Mesenchymal stem cell (in vitro differentiated cells and primary cell): Measurements from ENCODE around the gene CLK2. TPM values are rescaled to one million over a fixed set of nuclear protein-coding genes. Genes with fewer than 3 reads are reported as not detected.

Experiments
- DNase-seq: peaks from one replicate; pipeline ENCODE4 v3.0.0-alpha.2; 2013
- H2AFZ ChIP-seq: one replicate; pipeline ENCODE4 v1.6.1; 2013; ENCODE audit warnings: low read depth, mild to moderate bottlenecking, control low read depth, inconsistent platforms, low read length, moderate library complexity
- H2AK5ac ChIP-seq: 2 replicates; pipeline ENCODE4 v1.6.1; 2013; ENCODE audit warnings: low read length, moderate library complexity, mild to moderate bottlenecking, inconsistent platforms; ENCODE audit not compliant: severe bottlenecking
- H2BK120ac ChIP-seq: one replicate; pipeline ENCODE4 v1.6.1; 2013; ENCODE audit warnings: low read depth, mild to moderate bottlenecking, inconsistent platforms, low read length, moderate library complexity
- H2BK12ac ChIP-seq, 2 experiments: one replicate each; pipeline ENCODE4 v1.6.1; 2013; ENCODE audit warnings: inconsistent platforms in 2 of 2, low read length in 2 of 2, mild to moderate bottlenecking in 2 of 2, moderate library complexity in 2 of 2, control low read depth in 1 of 2
- H2BK15ac ChIP-seq: one replicate; pipeline ENCODE4 v1.6.1; 2013; ENCODE audit warnings: mild to moderate bottlenecking, low read depth, inconsistent platforms; ENCODE audit not compliant: poor library complexity, severe bottlenecking
- H2BK5ac ChIP-seq: 2 replicates; pipeline ENCODE4 v1.6.1; 2013; ENCODE audit warnings: low read depth, mild to moderate bottlenecking, low read length, control low read depth, inconsistent platforms; ENCODE audit not compliant: poor library complexity, severe bottlenecking
- H3K14ac ChIP-seq, 2 experiments: one replicate each; pipeline ENCODE4 v1.6.1; 2013; ENCODE audit warnings: inconsistent platforms in 2 of 2, low read length in 2 of 2, control low read depth in 1 of 2, mild to moderate bottlenecking in 1 of 2, moderate library complexity in 1 of 2
- H3K18ac ChIP-seq, 2 experiments: one replicate each; pipeline ENCODE4 v1.6.1; 2013; ENCODE audit warnings: inconsistent platforms in 2 of 2, low read length in 2 of 2, control low read depth in 1 of 2, low read depth in 1 of 2, mild to moderate bottlenecking in 1 of 2
- H3K23ac ChIP-seq, 2 experiments: one replicate each; pipeline ENCODE4 v1.6.1; 2013; ENCODE audit warnings: inconsistent platforms in 2 of 2, low read length in 2 of 2, mild to moderate bottlenecking in 2 of 2, moderate library complexity in 2 of 2, control low read depth in 1 of 2
- H3K27ac ChIP-seq: 2 replicates; pipeline ENCODE4 v1.5.1; 2013; ENCODE audit warnings: mild to moderate bottlenecking, moderate library complexity, low read length, control low read depth, inconsistent platforms; ENCODE audit not compliant: poor library complexity, severe bottlenecking
- H3K27me3 ChIP-seq, 2 experiments: 2 replicates each; pipeline versions ENCODE4 v1.6.1 to v1.7.0; 2013; ENCODE audit warnings: low read length in 2 of 2, mild to moderate bottlenecking in 2 of 2, moderate library complexity in 2 of 2, control low read depth in 1 of 2, inconsistent platforms in 1 of 2; ENCODE audit not compliant: control insufficient read depth in 1 of 2, insufficient read depth in 1 of 2
- H3K36me3 ChIP-seq, 2 experiments: 2 replicates each; pipeline versions ENCODE4 v1.6.1 to v1.7.0; 2013; ENCODE audit warnings: low read length in 2 of 2, control low read depth in 1 of 2, inconsistent platforms in 1 of 2, low read depth in 1 of 2, mild to moderate bottlenecking in 1 of 2; ENCODE audit not compliant: insufficient read depth in 2 of 2, control insufficient read depth in 1 of 2
- H3K4ac ChIP-seq, 2 experiments: one replicate each; pipeline ENCODE4 v1.6.1; 2013; ENCODE audit warnings: inconsistent platforms in 2 of 2, low read length in 2 of 2, mild to moderate bottlenecking in 2 of 2, moderate library complexity in 2 of 2, control low read depth in 1 of 2, low read depth in 1 of 2
- H3K4me1 ChIP-seq: 2 replicates; pipeline ENCODE4 v1.6.1; 2013; ENCODE audit warnings: low read depth, low read length, control low read depth; ENCODE audit not compliant: control insufficient read depth, insufficient read depth
- H3K4me2 ChIP-seq: 2 replicates; pipeline ENCODE4 v1.6.1; 2013; ENCODE audit warnings: low read length, mild to moderate bottlenecking, inconsistent platforms; ENCODE audit not compliant: poor library complexity, severe bottlenecking
- H3K4me3 ChIP-seq, 2 experiments: 2 replicates each; pipeline versions ENCODE4 v1.5.1 to v1.7.0; 2013; ENCODE audit warnings: low read length in 2 of 2, mild to moderate bottlenecking in 2 of 2, control low read depth in 1 of 2, low read depth in 1 of 2; ENCODE audit not compliant: insufficient read depth in 1 of 2
- H3K79me1 ChIP-seq: replicated peaks from 2 replicates; pipeline ENCODE4 v1.6.1; 2013; ENCODE audit warnings: mild to moderate bottlenecking, control low read depth, low read length, inconsistent platforms; ENCODE audit not compliant: poor library complexity, severe bottlenecking
- H3K9ac ChIP-seq: 2 replicates; pipeline ENCODE4 v1.7.0; 2013; ENCODE audit warnings: mild to moderate bottlenecking, low read length, moderate library complexity
- H3K9me3 ChIP-seq: 2 replicates; pipeline ENCODE4 v1.7.0; 2013; ENCODE audit warnings: mild to moderate bottlenecking, low read length; ENCODE audit not compliant: control insufficient read depth
- H4K8ac ChIP-seq: one replicate; pipeline ENCODE4 v1.6.1; 2013; ENCODE audit warnings: inconsistent platforms, mild to moderate bottlenecking, low read length, moderate library complexity
- H4K91ac ChIP-seq: one replicate; pipeline ENCODE4 v1.6.1; 2013; ENCODE audit warnings: mild to moderate bottlenecking, low read length, inconsistent platforms
- WGBS: methylation state at CpG from one replicate; pipeline ENCODE4 v1.1.7; 2013; ENCODE audit warnings: mixed read lengths; 5-methylcytosine and 5-hydroxymethylcytosine counted together
- polyA plus RNA-seq, 2 experiments: library from polyadenylated mRNA; stranded (reverse); fragments of 200-250 nt; gene quantifications; one replicate each; pipeline ENCODE4 v1.2.3, GENCODE V29; 2013

Gene CLK2
- polyA plus RNA-seq (2013, experiment 1 of 2), result 35.0 TPM
- 34.0 TPM for polyA plus RNA-seq (2013, experiment 2 of 2)

GRCh38 chr1:155273343-155274245 lies at the start of gene CLK2:
CLK2 (minus strand) TSS chr1:155273504; CDS start chr1:155270977, 2,527 bp downstream.
- H2BK15ac ChIP-seq, result peak within 1 kb of the TSS; percentile 61
- H4K91ac ChIP-seq, result peak within 1 kb of the TSS; percentile 85
- peak within 1 kb of the TSS; percentile 99 for H2BK120ac ChIP-seq
- peak within 1 kb of the TSS; percentile 82 to 92 for H3K4ac ChIP-seq
- no peak within 1 kb of the TSS for H3K23ac ChIP-seq
- peak within 1 kb of the TSS; percentile 86 for H3K4me2 ChIP-seq
- DNase-seq, result peak; percentile 93
- H3K79me1 ChIP-seq, result peaks cover 13% of the 10 kb centered on the region
- peak within 1 kb of the TSS; percentile 78 for H2BK5ac ChIP-seq
- peak within 1 kb of the TSS; percentile 71 to 97 for H3K18ac ChIP-seq
- peak within 1 kb of the TSS; percentile 90 for H3K9ac ChIP-seq
- H3K36me3 ChIP-seq, result peaks cover 22 to 30% of the 10 kb centered on the region in 2 experiments
- H3K27ac ChIP-seq, result peak within 1 kb of the TSS; percentile 92
- H2AFZ ChIP-seq, result no peak within 1 kb of the TSS
- peak within 1 kb of the TSS; percentile 29 to 53 for H3K14ac ChIP-seq
- peaks cover 7% of the 10 kb centered on the region for H3K4me1 ChIP-seq
- peak within 1 kb of the TSS; percentile 85 for H2AK5ac ChIP-seq
- WGBS, result 21% methylated on average over 53 of the region's 61 CpGs
- H2BK12ac ChIP-seq, result peak within 1 kb of the TSS; percentile 35 to 64
- H3K27me3 ChIP-seq, result no peaks in the 10 kb centered on the region
- peak within 1 kb of the TSS; percentile 83 for H4K8ac ChIP-seq
- peak within 1 kb of the TSS; percentile 78 to 88 for H3K4me3 ChIP-seq
- no peaks in the 10 kb centered on the region for H3K9me3 ChIP-seq

- Histone ChIP-seq H4K91ac (peak overlapping the region; percentile 34), H3K9me3 (no peaks in the 10 kb centered on the region), H3K18ac (peak overlapping the region; percentile 52 to 86), H2AK5ac (no peak overlapping the region), H2BK120ac (peak overlapping the region; percentile 59), H3K4ac (peak overlapping the region; percentile 17 to 86), H2BK15ac (no peak overlapping the region), H3K36me3 (peaks cover 42 to 52% of the 10 kb centered on the region in 2 experiments), H4K8ac (peak overlapping the region; percentile 19), H3K4me2 (peak overlapping the region; percentile 96), H3K23ac (peak overlapping the region in 1 of 2 experiments; percentile 73), H2BK5ac (no peak overlapping the region), H3K14ac (peak overlapping the region in 1 of 2 experiments; percentile 55), H3K4me1 (peaks cover 34% of the 10 kb centered on the region), H3K9ac (peak overlapping the region; percentile 94), H2AFZ (no peak overlapping the region), H3K27ac (peak overlapping the region; percentile 76), H3K79me1 (peaks cover 33% of the 10 kb centered on the region), H2BK12ac (peak overlapping the region in 1 of 2 experiments; percentile 67), H3K27me3 (no peaks in the 10 kb centered on the region), H3K4me3 (peak overlapping the region; percentile 63 to 97)
- peak; percentile 73 for DNase-seq
- WGBS, result 3% methylated on average over 28 of the region's 28 CpGs
These were observed 49.3 kb upstream of the CLK2 start for GRCh38 chr1:155322571-155322952.

GRCh38 chr1:155321639-155322503 lies 48.6 kb upstream of the CLK2 start:
- peak; percentile 41 for DNase-seq
- Histone ChIP-seq H3K23ac (peak overlapping the region in 1 of 2 experiments; percentile 27), H3K18ac (peak overlapping the region in 1 of 2 experiments; percentile 37), H3K36me3 (peaks cover 40 to 49% of the 10 kb centered on the region in 2 experiments), H3K9me3 (no peaks in the 10 kb centered on the region), H2BK5ac (no peak overlapping the region), H3K4me1 (peaks cover 34% of the 10 kb centered on the region), H3K9ac (peak overlapping the region; percentile 94), H3K4ac (peak overlapping the region in 1 of 2 experiments; percentile 17), H2BK120ac (no peak overlapping the region), H3K14ac (peak overlapping the region in 1 of 2 experiments; percentile 84), H3K27ac (peak overlapping the region; percentile 24), H2AFZ (no peak overlapping the region), H3K79me1 (peaks cover 31% of the 10 kb centered on the region), H4K91ac (peak overlapping the region; percentile 28), H2AK5ac (no peak overlapping the region), H3K4me2 (peak overlapping the region; percentile 96), H2BK15ac (no peak overlapping the region), H4K8ac (no peak overlapping the region), H3K27me3 (no peaks in the 10 kb centered on the region), H2BK12ac (peak overlapping the region in 1 of 2 experiments; percentile 64), H3K4me3 (peak overlapping the region in 1 of 2 experiments; percentile 97)
- WGBS, result 71% methylated on average over 23 of the region's 27 CpGs
